ENCODE measurements around the gene B4GALT2. TPM values are rescaled to one million over a fixed set of nuclear protein-coding genes. Genes with fewer than 3 reads are reported as not detected.
A peak's percentile ranks its signal among the peaks of the same experiment; 100 is the strongest.

The B4GALT2 gene
- total RNA-seq, 1 experiment from 2014 or later: 76.8 TPM

GRCh38 chr1:44031252-44032169 is 52.5 kb downstream of the B4GALT2 start, which contains the start of gene SLC6A9:
TSS of gene SLC6A9 (minus strand) at chr1:44031462. CDS start at chr1:44024277, 7,185 bp downstream.
- no peaks in the 10 kb centered on the region for H3K36me3 ChIP-seq (ENCODE audit: control insufficient read depth in 1 of 2, insufficient read depth in 2 of 2, low read length in 2 of 2)
- no peaks in the 10 kb centered on the region for H3K79me2 ChIP-seq (ENCODE audit: insufficient read depth, low read length)
- no peaks in the 10 kb centered on the region for H4K20me1 ChIP-seq (ENCODE audit: insufficient read depth)
- H3K9me3 ChIP-seq (ENCODE audit: control insufficient read depth in 1 of 2, insufficient read depth in 1 of 2, low read depth in 1 of 2, low read length in 2 of 2): no peaks in the 10 kb centered on the region
- peak within 1 kb of the TSS; percentile 11 for H2AFZ ChIP-seq (ENCODE audit: low read depth, low read length, poor library complexity, severe bottlenecking)
- peak within 1 kb of the TSS; percentile 85 for H3K4me2 ChIP-seq (ENCODE audit: low read length)
- intact Hi-C loops (cut with micrococcal nuclease): loop anchor here (10.0 kb wide), 1 partner anchor 807 kb away; no protein-coding TSS in a partner anchor
- RAD21 ChIA-PET (ENCODE audit: low non-redundant PET in 1 of 2, low total read pairs in 2 of 2, uncharacterized antibody in 2 of 2, unreplicated experiment in 2 of 2): interaction anchor here in 1 of 2 experiments (0.7 kb wide), 1 partner anchor 15 kb away, joined by 6 read pairs; no protein-coding TSS in a partner anchor
- peak; percentile 24 for ATAC-seq
- CTCF ChIA-PET: interaction anchor here (1.2 to 1.5 kb wide), 2 partner anchors 16 to 621 kb away, joined by 3 to 4 read pairs; no protein-coding TSS in a partner anchor
- POLR2A ChIA-PET: interaction anchor here (1.0 to 1.5 kb wide), 2 partner anchors 11 to 25 kb away, joined by 4 to 8 read pairs; no protein-coding TSS in a partner anchor
- peak within 1 kb of the TSS; percentile 91 for H3K27ac ChIP-seq (ENCODE audit: low read depth, low read length)
- DNase-seq (ENCODE audit: low read depth, low spot score): no peak
- no peaks in the 10 kb centered on the region for H3K27me3 ChIP-seq (ENCODE audit: insufficient read depth, low read length)
- no peaks in the 10 kb centered on the region for H3K9me2 ChIP-seq (ENCODE audit: insufficient read depth)
- peak within 1 kb of the TSS; percentile 86 for H3K9ac ChIP-seq (ENCODE audit: low read length)
- peaks cover 38 to 53% of the 10 kb centered on the region in 2 experiments for H3K4me1 ChIP-seq (ENCODE audit: control insufficient read depth in 1 of 2, insufficient read depth in 2 of 2, low read length in 2 of 2)
- TF ChIP-seq POLR2AphosphoS5 (IDR thresholded peaks at IDR 0.05; ENCODE audit: low read depth, low read length): peak; percentile 53
- TF ChIP-seq EZH2 (IDR thresholded peaks at IDR 0.05): no peak
- BruUV-seq (replicated peaks): TSS peak; percentile 45
- H3K4me3 ChIP-seq (replicated peaks in 1 of 2; ENCODE audit: low read depth in 1 of 2, low read length in 2 of 2): peak within 1 kb of the TSS; percentile 68 to 86

- no peaks in the 10 kb centered on the region for H4K20me1 ChIP-seq (ENCODE audit: insufficient read depth)
- H3K9ac ChIP-seq (ENCODE audit: low read length): 0 out of 2 replicates have a peak overlapping the region, but pooled peaks have one; percentile 86
- BruUV-seq (replicated peaks): no TSS peak
- peak overlapping the region in 1 of 2 experiments; percentile 68; a peak in 1 of 4 replicates for H3K4me3 ChIP-seq (replicated peaks in 1 of 2; ENCODE audit: low read depth in 1 of 2, low read length in 2 of 2)
- intact Hi-C loops (cut with micrococcal nuclease): loop anchor here (10.0 kb wide), 1 partner anchor 807 kb away; no protein-coding TSS in a partner anchor
- no peaks in the 10 kb centered on the region for H3K79me2 ChIP-seq (ENCODE audit: insufficient read depth, low read length)
- peaks cover 38 to 47% of the 10 kb centered on the region in 2 experiments for H3K4me1 ChIP-seq (ENCODE audit: control insufficient read depth in 1 of 2, insufficient read depth in 2 of 2, low read length in 2 of 2)
- ATAC-seq (no peak), DNase-seq (ENCODE audit: low read depth, low spot score) (no peak)
- no peaks in the 10 kb centered on the region for H3K27me3 ChIP-seq (ENCODE audit: insufficient read depth, low read length)
- H3K27ac ChIP-seq (ENCODE audit: low read depth, low read length): no peak overlapping the region
- RAD21 ChIA-PET (ENCODE audit: low non-redundant PET in 1 of 2, low total read pairs in 2 of 2, uncharacterized antibody in 2 of 2, unreplicated experiment in 2 of 2): no interaction called here
- TF ChIP-seq EZH2phosphoT487 (IDR thresholded peaks at IDR 0.05; ENCODE audit: borderline replicate concordance): no peak
- no peak for TF ChIP-seq RAD21 (IDR thresholded peaks at IDR 0.05; ENCODE audit: low read depth)
- TF ChIP-seq ATF3 (IDR thresholded peaks at IDR 0.05): no peak
- no peak for TF ChIP-seq SP1 (IDR thresholded peaks at IDR 0.05; ENCODE audit: low read depth)
- TF ChIP-seq POLR2AphosphoS5 (IDR thresholded peaks at IDR 0.05; ENCODE audit: low read depth, low read length): no peak
- TF ChIP-seq REST (IDR thresholded peaks at IDR 0.05; ENCODE audit: low read depth): no peak
- no peak for TF ChIP-seq JUND (IDR thresholded peaks at IDR 0.05)
- TF ChIP-seq CEBPB (IDR thresholded peaks at IDR 0.05; ENCODE audit: low read depth): no peak
- TF ChIP-seq FOSL1 (IDR thresholded peaks at IDR 0.05; ENCODE audit: low read depth): no peak
- no peak for TF ChIP-seq EZH2 (IDR thresholded peaks at IDR 0.05)
- TF ChIP-seq TCF7L2 (IDR thresholded peaks at IDR 0.05; ENCODE audit: borderline replicate concordance, extremely low read depth, insufficient read depth, insufficient read length): no peak
- TF ChIP-seq CBX3 (IDR thresholded peaks at IDR 0.05; ENCODE audit: low read depth): no peak
- no peaks in the 10 kb centered on the region for H3K36me3 ChIP-seq (ENCODE audit: control insufficient read depth in 1 of 2, insufficient read depth in 2 of 2, low read length in 2 of 2)
- CTCF ChIA-PET: interaction anchor here (1.2 to 1.5 kb wide), 2 partner anchors 15 to 620 kb away, joined by 3 to 4 read pairs; no protein-coding TSS in a partner anchor
- no peaks in the 10 kb centered on the region for H3K9me3 ChIP-seq (ENCODE audit: control insufficient read depth in 1 of 2, insufficient read depth in 1 of 2, low read depth in 1 of 2, low read length in 2 of 2)
- no peaks in the 10 kb centered on the region for H3K9me2 ChIP-seq (ENCODE audit: insufficient read depth)
- POLR2A ChIA-PET: interaction anchor here (1.5 kb wide), 1 partner anchor 26 kb away, joined by 8 read pairs; no protein-coding TSS in a partner anchor
- peak overlapping the region; percentile 85 for H3K4me2 ChIP-seq (ENCODE audit: low read length)
- no peak overlapping the region for H2AFZ ChIP-seq (ENCODE audit: low read depth, low read length, poor library complexity, severe bottlenecking)
These were observed 53.3 kb downstream of the B4GALT2 start for GRCh38 chr1:44032170-44032790.

Measured in HCT116 (cell line).